Vagina (tissue), 2 donors: Measurements from ENCODE around the gene SERINC5.

Experiments
- CTCF ChIP-seq, 3 experiments: fragments of 450-650 bp in 2 of 3; fragments of 200-600 bp in 1 of 3; sonication (generic) in 1 of 3; IDR thresholded peaks; one replicate each; pipeline ENCODE4 v1.5.1; 2017 to 2019; ENCODE audit warnings: antibody characterized with exemption in 3 of 3, mild to moderate bottlenecking in 2 of 3, moderate library complexity in 2 of 3
- POLR2A ChIP-seq, 2 donors: fragments of 450-650 bp; IDR thresholded peaks; one replicate each; pipeline ENCODE4 v1.6.1; 2017; ENCODE audit warnings: antibody characterized with exemption in 2 of 2, mild to moderate bottlenecking in 2 of 2, moderate library complexity in 2 of 2

- TF ChIP-seq CTCF (IDR thresholded peaks at IDR 0.05) (no peak), POLR2A (IDR thresholded peaks at IDR 0.05) (no peak)
Measured at GRCh38 chr5:80284720-80285119, 28.9 kb upstream of the SERINC5 start.
